GM19240 (cell line): ENCODE measurements around the gene CD200.

ENCODE experiments used
- DNase-seq: peaks from one replicate; pipeline ENCODE4 v3.0.0; 2011; ENCODE audit warnings: low spot score; ENCODE audit not compliant: insufficient read length

CD200 gene

GRCh38 chr3:112333381-112334317 is 693 bp downstream of the CD200 start:
- no peak for DNase-seq

DNA sequence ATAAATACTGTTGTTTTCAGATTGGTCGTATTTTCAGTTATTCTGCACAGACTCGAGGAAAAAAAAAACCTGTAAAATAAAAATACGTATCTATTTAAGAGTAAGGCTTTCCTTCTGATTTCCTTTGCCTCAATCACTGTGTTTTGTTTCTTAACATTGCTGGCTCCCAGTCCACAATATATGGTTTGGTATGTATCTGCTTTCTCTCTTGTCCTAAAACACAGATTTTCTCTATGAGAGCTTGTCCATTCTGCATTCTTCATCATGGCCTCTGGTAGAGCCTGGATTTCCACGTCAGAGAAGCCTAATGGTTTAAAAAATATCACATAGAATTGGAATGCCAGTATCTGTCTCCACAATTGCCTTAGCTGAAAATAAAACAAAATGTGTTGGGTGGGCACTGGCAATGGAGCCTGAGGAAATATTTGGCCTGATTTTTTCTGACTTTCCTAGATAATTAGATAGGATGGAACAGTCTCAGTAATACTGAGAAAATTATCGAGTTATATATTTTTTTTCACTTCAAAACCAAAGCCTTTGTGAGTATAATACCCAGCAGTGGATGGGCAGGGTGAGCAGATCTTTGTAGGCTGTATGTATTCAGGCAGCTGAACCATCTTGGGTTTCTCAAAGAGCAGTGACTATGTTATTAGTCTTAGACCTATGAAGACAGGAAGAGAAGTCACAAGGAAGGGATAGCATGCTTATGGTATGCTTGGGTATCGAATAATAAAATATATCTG is 1.9 kb downstream of the CD200 start:
- DNase-seq = no peak

GRCh38 chr3:112335434-112335781 is 2.5 kb downstream of the CD200 start:
- DNase-seq = no peak

- DNase-seq = no peak
Measured at GRCh38 chr3:112338021-112338726, 5.2 kb downstream of the CD200 start.

DNA sequence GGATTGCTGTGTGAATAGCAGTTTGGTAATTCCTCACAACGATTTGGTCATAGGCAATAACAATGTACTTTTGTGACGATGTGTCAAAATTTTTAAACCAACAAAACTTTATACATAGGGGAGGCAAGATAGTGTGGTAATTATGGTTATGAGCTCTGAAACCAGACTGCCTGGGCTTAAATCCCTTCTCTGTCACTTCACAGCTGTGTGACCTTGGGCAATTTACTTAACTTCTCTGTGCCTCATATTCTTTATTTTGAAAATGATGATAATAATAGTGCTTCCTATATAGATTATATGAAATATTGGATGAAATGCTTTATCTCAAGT is 5.7 kb downstream of the CD200 start:
- DNase-seq = no peak

DNA sequence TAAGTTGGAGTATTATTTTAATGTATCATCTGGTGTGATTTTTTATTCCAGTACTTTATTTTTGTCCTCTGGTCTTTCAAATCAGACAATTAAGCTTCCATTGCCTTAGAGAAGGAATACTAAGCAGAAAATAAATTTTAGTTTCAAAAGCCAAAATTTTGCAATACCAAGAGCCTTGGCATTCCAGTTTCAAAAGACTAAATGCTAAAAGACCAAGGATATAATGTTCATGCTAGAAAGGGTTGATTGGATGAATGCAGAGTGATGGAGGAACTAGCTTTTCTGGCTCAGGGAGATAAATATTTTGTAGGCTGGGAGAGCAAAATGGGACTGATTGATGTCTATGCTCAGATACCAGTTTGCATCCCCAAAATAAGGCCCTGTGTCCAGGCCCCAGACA is 6.2 kb downstream of the CD200 start:
- DNase-seq = no peak

GRCh38 chr3:112339609-112340008 is 6.7 kb downstream of the CD200 start:
- no peak for DNase-seq

DNA sequence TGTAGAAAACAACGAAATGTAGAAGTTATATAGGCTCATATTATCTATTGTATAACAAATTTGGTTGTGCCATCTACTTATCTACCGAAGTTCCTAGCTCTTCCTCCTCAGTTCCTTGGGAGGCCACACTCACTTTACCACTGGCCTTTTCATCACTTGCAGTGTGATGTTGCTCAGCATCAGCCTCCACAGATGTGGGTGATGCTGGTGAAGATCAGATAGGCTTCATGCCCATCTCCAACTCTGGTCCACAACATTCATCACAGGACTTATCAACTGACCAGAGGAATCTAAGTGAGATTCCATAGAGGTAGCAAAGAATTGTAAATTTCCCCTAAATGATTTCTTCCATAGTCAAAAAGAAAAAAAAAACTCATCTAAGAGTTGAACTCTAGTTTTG is 8.4 kb downstream of the CD200 start:
- no peak for DNase-seq

DNA sequence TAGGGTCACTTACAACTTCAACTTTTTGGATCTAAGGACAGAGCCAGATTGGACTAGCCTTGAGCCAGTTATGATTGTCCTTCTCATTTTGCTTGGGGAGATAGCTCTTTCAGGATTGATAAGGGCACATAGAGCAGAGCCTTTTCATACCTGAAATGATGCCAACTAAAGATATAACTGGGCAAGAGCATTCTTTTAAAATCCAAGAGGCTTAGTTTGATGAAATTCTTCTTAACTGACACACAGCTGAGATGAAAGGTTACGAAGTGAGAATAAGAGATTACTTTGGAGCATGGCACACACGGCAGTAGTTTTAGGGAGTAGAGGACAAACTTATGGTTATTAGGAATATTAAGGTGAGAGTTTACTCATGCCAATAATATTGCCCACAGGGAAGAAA is 12.7 kb downstream of the CD200 start:
- DNase-seq = no peak

DNA sequence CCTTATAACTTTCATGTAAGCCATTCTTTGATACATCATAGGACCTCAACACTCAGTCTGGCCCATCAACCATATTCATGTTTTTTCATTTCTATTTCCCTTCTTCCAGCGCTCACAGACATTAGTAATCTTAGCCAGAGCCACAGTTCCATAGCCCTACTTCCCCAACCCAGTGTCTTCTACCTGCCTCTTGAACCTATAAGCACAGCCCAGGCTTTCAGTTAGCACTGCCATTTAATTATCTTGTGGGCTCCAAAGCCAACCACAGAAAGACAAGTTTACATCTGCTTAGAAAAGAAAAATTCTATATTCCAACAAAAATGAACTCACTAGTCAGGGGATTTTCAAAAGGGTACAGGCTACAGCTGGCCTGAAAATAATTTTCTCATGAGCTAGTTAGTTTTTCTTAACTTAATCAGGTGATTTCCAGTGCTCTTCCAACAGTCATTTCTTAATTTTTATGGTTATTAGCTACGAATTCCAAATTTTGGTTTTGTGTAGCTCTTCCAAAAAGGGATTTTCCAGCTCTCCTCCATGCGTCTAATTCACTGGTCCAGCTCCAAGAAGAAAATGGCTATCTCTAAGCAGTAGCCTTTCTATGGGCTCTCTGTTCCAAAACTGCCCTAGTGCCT is 13.7 kb downstream of the CD200 start:
- DNase-seq = no peak

- no peak for DNase-seq
Measured at GRCh38 chr3:112348943-112349342, 16.0 kb downstream of the CD200 start.

DNA sequence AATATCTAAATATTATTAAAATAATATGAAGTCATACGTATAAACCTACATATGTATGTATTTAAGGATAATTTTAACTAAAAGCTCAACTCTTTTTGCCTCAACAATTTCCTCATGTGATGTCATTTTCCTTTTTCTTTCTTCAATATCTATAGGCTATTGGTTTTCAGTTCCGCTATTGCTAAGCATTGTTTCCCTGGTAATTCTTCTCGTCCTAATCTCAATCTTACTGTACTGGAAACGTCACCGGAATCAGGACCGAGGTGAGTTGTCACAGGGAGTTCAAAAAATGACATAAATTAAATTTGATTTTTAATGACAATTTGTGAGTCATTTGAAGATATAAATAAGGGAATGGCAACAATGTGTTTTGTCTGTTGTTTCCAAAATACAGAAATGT is 16.6 kb downstream of the CD200 start:
- no peak for DNase-seq

DNA sequence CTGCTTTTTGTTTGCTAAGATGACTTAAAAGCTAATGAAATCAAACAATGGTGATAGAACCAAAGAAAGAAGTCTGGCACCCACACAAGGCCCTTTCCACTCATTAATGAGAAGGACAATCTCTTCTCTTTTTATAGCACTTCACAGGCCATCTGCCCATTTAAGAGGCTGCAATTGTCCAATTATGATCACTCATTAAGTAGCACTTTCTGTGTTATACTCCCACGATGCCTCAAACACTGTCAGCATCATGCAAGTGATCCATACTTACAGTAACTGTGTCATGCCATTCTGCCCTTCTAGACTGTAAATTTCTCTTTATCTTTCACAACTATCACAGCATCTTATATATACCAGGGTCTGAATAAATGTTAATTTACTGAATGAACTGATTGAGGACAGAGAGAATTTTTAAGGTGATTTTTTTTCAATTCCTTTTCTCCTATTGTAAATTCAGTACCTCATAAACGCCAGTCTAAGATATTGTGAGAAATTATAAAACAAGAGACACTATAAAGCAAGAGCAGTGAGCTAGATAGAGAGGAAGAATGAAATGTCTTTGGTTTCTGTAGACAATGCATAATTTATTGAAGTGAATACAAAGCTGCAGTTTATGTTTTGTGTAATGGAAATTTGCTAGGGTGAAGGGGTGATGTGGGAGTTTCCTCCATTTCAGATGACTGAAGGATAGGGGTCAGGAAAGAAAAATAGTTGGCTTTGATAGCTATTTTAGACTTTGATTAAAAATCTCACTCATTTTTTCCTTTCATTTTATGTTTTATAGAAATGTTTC is 17.3 kb downstream of the CD200 start:
- DNase-seq = no peak

GRCh38 chr3:112351036-112351435 is 18.1 kb downstream of the CD200 start:
- DNase-seq = no peak

DNA sequence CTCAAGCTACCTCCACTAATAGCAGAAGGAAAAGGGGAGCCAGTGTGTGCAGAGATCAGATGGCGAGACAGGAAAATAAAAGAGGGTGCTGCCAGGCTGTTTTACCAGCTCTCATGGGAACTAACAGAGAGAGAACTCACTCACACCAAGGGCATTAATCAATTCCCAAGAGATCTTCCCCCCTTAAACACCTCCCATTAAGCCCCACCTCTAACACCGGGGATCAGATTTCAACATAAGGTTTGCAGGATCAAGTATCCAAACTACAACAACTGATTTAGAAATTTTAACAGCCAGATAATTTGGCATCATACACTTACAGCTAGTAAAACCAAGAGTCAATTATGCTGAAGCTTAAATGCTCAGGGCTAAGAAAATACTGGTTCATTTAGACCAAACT is 18.9 kb downstream of the CD200 start:
- no peak for DNase-seq

DNA sequence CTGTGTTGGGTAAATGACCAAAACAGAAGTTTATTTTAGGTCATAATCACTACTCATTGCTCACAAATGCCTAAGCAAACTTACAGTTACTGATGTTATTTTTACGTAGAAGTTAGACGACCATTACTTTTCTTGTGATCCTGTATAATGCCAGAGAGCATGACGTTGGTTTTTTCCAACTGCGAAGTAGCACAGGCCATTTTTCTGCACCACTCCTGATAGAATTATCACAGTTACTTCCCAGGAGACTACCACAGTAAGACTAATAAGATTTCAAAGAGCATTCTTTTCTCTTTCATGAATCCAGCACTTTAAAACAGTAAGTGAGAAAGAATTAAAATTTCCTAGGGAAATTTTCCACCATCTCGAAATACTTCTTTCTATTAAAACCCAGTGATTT is 19.8 kb downstream of the CD200 start:
- no peak for DNase-seq

- no peak for DNase-seq
Measured at GRCh38 chr3:112353365-112353764, 20.4 kb downstream of the CD200 start.

DNA sequence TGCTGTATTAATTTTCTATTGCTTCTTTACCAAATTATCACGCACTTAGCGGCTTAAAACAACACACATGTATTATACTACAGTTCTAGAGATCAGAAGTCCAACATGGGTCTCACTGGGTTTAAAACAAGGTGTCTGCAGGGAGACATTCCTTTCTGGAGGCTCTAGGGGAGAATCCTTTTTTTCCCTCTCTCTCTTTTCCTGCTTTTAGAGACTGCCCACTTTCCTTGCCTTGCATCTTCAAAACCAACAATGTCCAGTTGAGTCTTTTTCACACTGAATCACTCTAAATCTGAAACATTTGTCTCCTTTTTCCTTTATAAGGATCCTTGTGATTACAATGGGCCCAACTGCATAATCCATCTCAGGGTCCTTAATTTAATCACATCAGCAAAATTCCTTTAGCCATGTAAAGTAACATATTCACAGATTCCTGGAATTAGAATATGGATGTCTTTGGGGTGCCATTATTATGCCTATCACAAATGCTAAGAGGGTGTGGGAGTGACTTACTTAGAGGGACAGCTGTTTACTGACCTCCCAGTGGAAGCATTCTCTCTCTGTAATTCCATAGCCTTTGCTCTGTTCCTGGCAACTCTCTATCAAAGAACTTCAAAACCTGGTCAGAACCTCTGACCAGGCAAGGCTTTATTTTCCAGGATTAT is 21.8 kb downstream of the CD200 start:
- no peak for DNase-seq

GRCh38 chr3:112355307-112355687 is 22.3 kb downstream of the CD200 start:
- no peak for DNase-seq

- DNase-seq = no peak
Measured at GRCh38 chr3:112357930-112358780, 25.2 kb downstream of the CD200 start.
